Sigmoid colon (tissue), 4 donors: ENCODE results near the gene MZT2A.
"Not testable (repeated sequence)": the region's sequence is repeated elsewhere in the genome, so short reads cannot be mapped to it uniquely, and the experiment has no call there.

ENCODE experiments used
- EP300 ChIP-seq, 4 donors: sonication (generic); formaldehyde crosslinking; IDR thresholded peaks; one replicate each; pipeline ENCODE4 v1.6.1; 2017; ENCODE audit warnings: antibody characterized with exemption in 4 of 4
- POLR2A ChIP-seq, 2 donors: fragments of 450-650 bp; IDR thresholded peaks; one replicate each; pipeline ENCODE4 v1.6.1; 2016; ENCODE audit warnings: antibody characterized with exemption in 2 of 2, mild to moderate bottlenecking in 2 of 2, moderate library complexity in 2 of 2
- TF ChIP-seq, protein P1 (sequence below), 4 experiments: fragments of 450-650 bp in 3 of 4; fragments of 200-600 bp in 1 of 4; IDR thresholded peaks; one replicate each; pipeline ENCODE4 v1.5.1; 2016 to 2019; ENCODE audit warnings: antibody characterized with exemption in 4 of 4, mild to moderate bottlenecking in 3 of 4, moderate library complexity in 2 of 4

DNA sequence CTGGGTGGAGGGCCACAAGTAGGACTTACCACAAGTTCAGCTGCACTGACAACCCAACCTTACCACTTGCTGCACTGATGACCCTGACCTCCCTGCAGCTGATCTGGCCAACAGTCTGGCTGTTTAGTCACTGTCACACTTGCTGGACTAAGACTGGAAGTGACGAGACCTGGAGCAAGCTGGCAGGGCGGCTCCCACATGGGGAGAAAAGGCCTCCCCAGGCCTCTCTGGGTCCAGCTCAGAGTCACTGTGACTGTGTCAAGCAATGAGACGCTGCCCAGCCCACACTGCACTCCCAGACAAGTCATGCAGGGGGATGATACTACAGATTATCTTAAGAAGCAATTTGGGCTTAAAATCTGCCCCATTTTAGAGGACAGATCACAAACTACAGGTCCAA is 21.3 kb downstream of the MZT2A start:
- TF ChIP-seq, protein P1, sequence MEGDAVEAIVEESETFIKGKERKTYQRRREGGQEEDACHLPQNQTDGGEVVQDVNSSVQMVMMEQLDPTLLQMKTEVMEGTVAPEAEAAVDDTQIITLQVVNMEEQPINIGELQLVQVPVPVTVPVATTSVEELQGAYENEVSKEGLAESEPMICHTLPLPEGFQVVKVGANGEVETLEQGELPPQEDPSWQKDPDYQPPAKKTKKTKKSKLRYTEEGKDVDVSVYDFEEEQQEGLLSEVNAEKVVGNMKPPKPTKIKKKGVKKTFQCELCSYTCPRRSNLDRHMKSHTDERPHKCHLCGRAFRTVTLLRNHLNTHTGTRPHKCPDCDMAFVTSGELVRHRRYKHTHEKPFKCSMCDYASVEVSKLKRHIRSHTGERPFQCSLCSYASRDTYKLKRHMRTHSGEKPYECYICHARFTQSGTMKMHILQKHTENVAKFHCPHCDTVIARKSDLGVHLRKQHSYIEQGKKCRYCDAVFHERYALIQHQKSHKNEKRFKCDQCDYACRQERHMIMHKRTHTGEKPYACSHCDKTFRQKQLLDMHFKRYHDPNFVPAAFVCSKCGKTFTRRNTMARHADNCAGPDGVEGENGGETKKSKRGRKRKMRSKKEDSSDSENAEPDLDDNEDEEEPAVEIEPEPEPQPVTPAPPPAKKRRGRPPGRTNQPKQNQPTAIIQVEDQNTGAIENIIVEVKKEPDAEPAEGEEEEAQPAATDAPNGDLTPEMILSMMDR (IDR thresholded peaks at IDR 0.05) = not testable (repeated sequence)
- TF ChIP-seq EP300, POLR2A (IDR thresholded peaks at IDR 0.05): not testable (repeated sequence)
